Osteoblast (primary cell): ENCODE results near the gene HYCC1. TPM values are rescaled to one million over a fixed set of nuclear protein-coding genes. Genes with fewer than 3 reads are reported as not detected.

Source experiments
- DNase-seq: peaks from one replicate; pipeline ENCODE4 v3.0.0; 2011; ENCODE audit warnings: low spot score, mixed read lengths; ENCODE audit not compliant: insufficient read length; ENCODE audit errors: missing footprints
- H2AFZ ChIP-seq: 2 replicates; pipeline ENCODE4 v1.6.0; 2011; ENCODE audit warnings: mild to moderate bottlenecking, low read length
- H3K27ac ChIP-seq: 2 replicates; pipeline ENCODE4 v1.5.1; 2011; ENCODE audit warnings: mild to moderate bottlenecking, low read depth, low read length, moderate library complexity
- H3K27me3 ChIP-seq: 2 replicates; pipeline ENCODE4 v1.6.0; 2012; ENCODE audit warnings: mild to moderate bottlenecking, control low read depth, inconsistent platforms, low read length, moderate library complexity; ENCODE audit not compliant: insufficient read depth
- H3K36me3 ChIP-seq: 2 replicates; pipeline ENCODE4 v1.5.1; 2011; ENCODE audit warnings: mild to moderate bottlenecking, low read length, control low read depth, moderate library complexity; ENCODE audit not compliant: insufficient read depth
- H3K4me1 ChIP-seq: 2 replicates; pipeline ENCODE4 v1.5.1; 2011; ENCODE audit warnings: mild to moderate bottlenecking, low read length, control low read depth, moderate library complexity; ENCODE audit not compliant: insufficient read depth
- H3K4me2 ChIP-seq: 2 replicates; pipeline ENCODE4 v1.6.0; 2011; ENCODE audit warnings: mild to moderate bottlenecking, low read length; ENCODE audit not compliant: insufficient read depth
- H3K4me3 ChIP-seq: fragments of 200-600 bp; sonication (generic); 3 replicates; pipeline ENCODE4 v1.5.1; 2012; ENCODE audit warnings: mild to moderate bottlenecking, low read length, inconsistent platforms; ENCODE audit not compliant: insufficient read depth
- H3K79me2 ChIP-seq: 2 replicates; pipeline ENCODE4 v1.6.0; 2012; ENCODE audit warnings: mild to moderate bottlenecking, low read length, control low read depth, inconsistent platforms; ENCODE audit not compliant: insufficient read depth
- H3K9me3 ChIP-seq: 2 replicates; pipeline ENCODE4 v1.5.1; 2011; ENCODE audit warnings: low read depth, low read length, control low read depth
- H4K20me1 ChIP-seq: 2 replicates; pipeline ENCODE4 v1.6.0; 2012; ENCODE audit warnings: mild to moderate bottlenecking, low read length, control low read depth; ENCODE audit not compliant: insufficient read depth
- total RNA-seq: library from RNA; depleted of rRNA; stranded (reverse); fragments of >200 nt; gene quantifications from 2 replicates; pipeline ENCODE4 v1.2.3, GENCODE V29; 2012
- TF ChIP-seq, protein P1 (sequence below): IDR thresholded peaks from 2 replicates; pipeline ENCODE4 v1.5.1; 2011; ENCODE audit warnings: mild to moderate bottlenecking, low read depth, low read length, moderate library complexity; ENCODE audit errors: extremely low read depth

Gene HYCC1
- total RNA-seq, 1 donor, result 121 TPM

DNA sequence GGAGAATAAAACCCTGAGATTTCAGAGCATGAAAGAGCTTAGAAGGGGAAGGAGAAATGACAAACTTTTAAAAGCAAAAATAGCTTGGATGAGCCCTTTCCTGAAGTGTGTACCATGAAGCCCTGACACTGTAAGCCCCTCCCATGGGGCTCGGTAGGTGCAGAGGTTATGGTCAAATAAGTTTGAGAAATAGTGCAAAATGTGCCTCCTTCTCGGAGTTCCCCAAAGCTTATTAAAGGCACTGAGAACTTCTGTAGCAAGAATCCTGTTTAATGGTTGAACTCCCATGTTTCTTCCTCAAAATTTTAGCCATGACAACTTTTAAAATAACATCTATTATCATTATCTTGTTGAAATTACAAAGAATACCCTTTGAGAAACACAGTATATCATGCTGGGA lies 10.5 kb upstream of the HYCC1 start:
- TF ChIP-seq, protein P1, sequence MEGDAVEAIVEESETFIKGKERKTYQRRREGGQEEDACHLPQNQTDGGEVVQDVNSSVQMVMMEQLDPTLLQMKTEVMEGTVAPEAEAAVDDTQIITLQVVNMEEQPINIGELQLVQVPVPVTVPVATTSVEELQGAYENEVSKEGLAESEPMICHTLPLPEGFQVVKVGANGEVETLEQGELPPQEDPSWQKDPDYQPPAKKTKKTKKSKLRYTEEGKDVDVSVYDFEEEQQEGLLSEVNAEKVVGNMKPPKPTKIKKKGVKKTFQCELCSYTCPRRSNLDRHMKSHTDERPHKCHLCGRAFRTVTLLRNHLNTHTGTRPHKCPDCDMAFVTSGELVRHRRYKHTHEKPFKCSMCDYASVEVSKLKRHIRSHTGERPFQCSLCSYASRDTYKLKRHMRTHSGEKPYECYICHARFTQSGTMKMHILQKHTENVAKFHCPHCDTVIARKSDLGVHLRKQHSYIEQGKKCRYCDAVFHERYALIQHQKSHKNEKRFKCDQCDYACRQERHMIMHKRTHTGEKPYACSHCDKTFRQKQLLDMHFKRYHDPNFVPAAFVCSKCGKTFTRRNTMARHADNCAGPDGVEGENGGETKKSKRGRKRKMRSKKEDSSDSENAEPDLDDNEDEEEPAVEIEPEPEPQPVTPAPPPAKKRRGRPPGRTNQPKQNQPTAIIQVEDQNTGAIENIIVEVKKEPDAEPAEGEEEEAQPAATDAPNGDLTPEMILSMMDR, result no peak
- Histone ChIP-seq H3K4me3 (no peak overlapping the region), H4K20me1 (no peaks in the 10 kb centered on the region), H3K27ac (no peak overlapping the region), H3K79me2 (no peaks in the 10 kb centered on the region), H3K9me3 (no peaks in the 10 kb centered on the region), H3K27me3 (no peaks in the 10 kb centered on the region), H3K36me3 (no peaks in the 10 kb centered on the region), H3K4me2 (no peak overlapping the region), H2AFZ (no peak overlapping the region), H3K4me1 (peaks cover 20% of the 10 kb centered on the region)
- DNase-seq, result no peak

- H3K9me3 ChIP-seq, result no peaks in the 10 kb centered on the region
- H3K27me3 ChIP-seq, result no peaks in the 10 kb centered on the region
- H4K20me1 ChIP-seq, result no peaks in the 10 kb centered on the region
- H2AFZ ChIP-seq, result no peak overlapping the region
- peak overlapping the region; percentile 79 for H3K27ac ChIP-seq
- H3K4me2 ChIP-seq, result no peak overlapping the region
- H3K4me1 ChIP-seq, result peaks cover 20% of the 10 kb centered on the region
- no peaks in the 10 kb centered on the region for H3K79me2 ChIP-seq
- H3K4me3 ChIP-seq, result no peak overlapping the region
- no peaks in the 10 kb centered on the region for H3K36me3 ChIP-seq
- TF ChIP-seq, protein P1, result no peak
- no peak for DNase-seq
Measured at GRCh38 chr7:23022851-23023250, 8.9 kb upstream of the HYCC1 start.

GRCh38 chr7:23022258-23022769 lies 8.4 kb upstream of the HYCC1 start:
- no peaks in the 10 kb centered on the region for H3K9me3 ChIP-seq
- no peaks in the 10 kb centered on the region for H3K36me3 ChIP-seq
- peak overlapping the region; percentile 60 for H3K4me2 ChIP-seq
- TF ChIP-seq, protein P1, result no peak
- H2AFZ ChIP-seq, result peak overlapping the region; percentile 45
- H3K79me2 ChIP-seq, result no peaks in the 10 kb centered on the region
- peak; percentile 63 for DNase-seq
- H3K27me3 ChIP-seq, result no peaks in the 10 kb centered on the region
- H3K27ac ChIP-seq, result peak overlapping the region; percentile 79
- no peaks in the 10 kb centered on the region for H4K20me1 ChIP-seq
- peaks cover 20% of the 10 kb centered on the region for H3K4me1 ChIP-seq
- H3K4me3 ChIP-seq, result peak overlapping the region; percentile 45

GRCh38 chr7:23021596-23021995 lies 7.7 kb upstream of the HYCC1 start:
- no peak for DNase-seq
- peak overlapping the region; percentile 79 for H3K27ac ChIP-seq
- H3K4me1 ChIP-seq, result peaks cover 20% of the 10 kb centered on the region
- H2AFZ ChIP-seq, result no peak overlapping the region
- no peaks in the 10 kb centered on the region for H3K79me2 ChIP-seq
- no peak overlapping the region for H3K4me3 ChIP-seq
- H3K36me3 ChIP-seq, result no peaks in the 10 kb centered on the region
- TF ChIP-seq, protein P1, result no peak
- peak overlapping the region; percentile 60 for H3K4me2 ChIP-seq
- no peaks in the 10 kb centered on the region for H3K9me3 ChIP-seq
- H3K27me3 ChIP-seq, result no peaks in the 10 kb centered on the region
- H4K20me1 ChIP-seq, result no peaks in the 10 kb centered on the region
